ENCODE results near the gene EFNA3. TPM values are rescaled to one million over a fixed set of nuclear protein-coding genes. Genes with fewer than 3 reads are reported as not detected.

The EFNA3 gene
- polyA plus RNA-seq, 1 donor from 2014 or later: 12.2 TPM

- Histone ChIP-seq H4K20me1 (ENCODE audit: insufficient read depth) (peaks cover 27% of the 10 kb centered on the region), H3K9me2 (ENCODE audit: insufficient read depth, low read length) (no peaks in the 10 kb centered on the region), H3K27ac (ENCODE audit: low read length) (peak overlapping the region; percentile 96), H3K4me3 (ENCODE audit: low read length) (peak overlapping the region; percentile 99), H2AFZ (ENCODE audit: low read depth, low read length) (no peak overlapping the region), H3K4me2 (ENCODE audit: low read length) (peak overlapping the region; percentile 80), H3K79me2 (replicated peaks; ENCODE audit: insufficient read depth, low read length) (peaks cover 24% of the 10 kb centered on the region), H3K9me3 (ENCODE audit: low read length) (no peaks in the 10 kb centered on the region), H3F3A (ENCODE audit: insufficient read depth, low read length, poor library complexity, severe bottlenecking) (peaks cover 7% of the 10 kb centered on the region), H3K9ac (ENCODE audit: low read length) (peak overlapping the region; percentile 99), H3K36me3 (ENCODE audit: insufficient read depth, low read length) (no peaks in the 10 kb centered on the region), H3K27me3 (ENCODE audit: insufficient read depth, low read depth, low read length) (no peaks in the 10 kb centered on the region)
- TF ChIP-seq REST (IDR thresholded peaks at IDR 0.05; ENCODE audit: borderline replicate concordance) (no peak), TAF1 (IDR thresholded peaks at IDR 0.05; ENCODE audit: low read depth) (no peak), EP300 (conservative IDR thresholded peaks at IDR 0.05; ENCODE audit: poor library complexity, severe bottlenecking) (no peak), EZH2 (IDR thresholded peaks at IDR 0.05; ENCODE audit: borderline replicate concordance, insufficient read depth, low read length, poor library complexity, severe bottlenecking) (no peak), SMC3 (conservative IDR thresholded peaks at IDR 0.05; ENCODE audit: poor library complexity) (no peak), RAD21 (conservative IDR thresholded peaks at IDR 0.05) (no peak), MXI1 (conservative IDR thresholded peaks at IDR 0.05; ENCODE audit: poor library complexity, severe bottlenecking) (no peak), POLR2AphosphoS5 (IDR thresholded peaks at IDR 0.05) (no peak)
- TF ChIP-seq, protein P1, sequence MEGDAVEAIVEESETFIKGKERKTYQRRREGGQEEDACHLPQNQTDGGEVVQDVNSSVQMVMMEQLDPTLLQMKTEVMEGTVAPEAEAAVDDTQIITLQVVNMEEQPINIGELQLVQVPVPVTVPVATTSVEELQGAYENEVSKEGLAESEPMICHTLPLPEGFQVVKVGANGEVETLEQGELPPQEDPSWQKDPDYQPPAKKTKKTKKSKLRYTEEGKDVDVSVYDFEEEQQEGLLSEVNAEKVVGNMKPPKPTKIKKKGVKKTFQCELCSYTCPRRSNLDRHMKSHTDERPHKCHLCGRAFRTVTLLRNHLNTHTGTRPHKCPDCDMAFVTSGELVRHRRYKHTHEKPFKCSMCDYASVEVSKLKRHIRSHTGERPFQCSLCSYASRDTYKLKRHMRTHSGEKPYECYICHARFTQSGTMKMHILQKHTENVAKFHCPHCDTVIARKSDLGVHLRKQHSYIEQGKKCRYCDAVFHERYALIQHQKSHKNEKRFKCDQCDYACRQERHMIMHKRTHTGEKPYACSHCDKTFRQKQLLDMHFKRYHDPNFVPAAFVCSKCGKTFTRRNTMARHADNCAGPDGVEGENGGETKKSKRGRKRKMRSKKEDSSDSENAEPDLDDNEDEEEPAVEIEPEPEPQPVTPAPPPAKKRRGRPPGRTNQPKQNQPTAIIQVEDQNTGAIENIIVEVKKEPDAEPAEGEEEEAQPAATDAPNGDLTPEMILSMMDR (IDR thresholded peaks at IDR 0.05; ENCODE audit: poor library complexity, severe bottlenecking): no peak
Observed at GRCh38 chr1:155079210-155079486, 511 bp downstream of the EFNA3 start.

DNA sequence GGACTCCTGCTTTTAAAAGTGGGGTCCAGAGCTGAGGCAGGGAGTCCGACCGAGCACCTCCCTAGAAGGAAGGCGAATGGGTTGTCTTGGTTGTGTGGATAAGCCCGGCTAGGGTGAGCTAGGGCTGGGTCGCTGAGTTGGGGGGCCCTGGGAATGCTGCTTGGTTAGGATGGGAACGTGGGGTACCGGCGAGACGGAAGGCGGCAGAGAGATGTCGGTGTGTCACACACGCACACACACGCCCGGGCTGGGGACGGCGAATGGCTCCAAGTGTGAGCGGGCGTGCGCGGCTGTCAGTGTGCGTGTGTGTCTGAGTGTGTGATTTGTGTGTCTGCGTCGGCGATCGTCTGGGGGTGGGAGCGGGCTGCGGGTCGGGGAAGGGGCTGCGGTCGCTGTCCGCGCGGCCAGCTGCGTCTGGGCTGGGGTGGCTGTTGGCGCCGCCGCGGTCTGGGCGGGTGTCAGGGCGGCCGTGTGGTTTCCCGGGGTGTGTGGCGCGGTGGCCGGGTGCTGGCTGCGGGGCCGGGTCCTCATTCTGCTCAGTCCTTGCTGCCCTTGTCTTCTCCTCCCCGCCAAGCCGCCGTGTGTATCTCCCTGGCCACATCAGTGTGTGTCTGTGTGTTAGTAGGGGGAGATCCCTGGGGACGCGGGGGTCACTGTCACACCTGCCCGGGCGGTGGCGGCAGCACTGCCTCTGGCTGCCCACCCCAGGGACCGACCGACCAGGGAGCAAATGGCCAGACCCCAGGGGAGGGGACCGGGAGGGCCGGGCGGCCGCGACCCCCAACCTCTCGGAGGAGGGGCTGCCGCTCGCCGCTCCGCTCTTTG, 1.1 kb downstream of the EFNA3 start:
- Histone ChIP-seq H2AFZ (ENCODE audit: low read depth, low read length) (no peak overlapping the region), H3K27me3 (ENCODE audit: insufficient read depth, low read depth, low read length) (no peaks in the 10 kb centered on the region), H3K9me2 (ENCODE audit: insufficient read depth, low read length) (no peaks in the 10 kb centered on the region), H3K4me2 (ENCODE audit: low read length) (peak overlapping the region; percentile 80), H3K36me3 (ENCODE audit: insufficient read depth, low read length) (no peaks in the 10 kb centered on the region), H3K27ac (ENCODE audit: low read length) (peak overlapping the region; percentile 96), H3K79me2 (replicated peaks; ENCODE audit: insufficient read depth, low read length) (peaks cover 27% of the 10 kb centered on the region), H3K9me3 (ENCODE audit: low read length) (no peaks in the 10 kb centered on the region), H3K4me3 (ENCODE audit: low read length) (peak overlapping the region; percentile 99), H3K9ac (ENCODE audit: low read length) (peak overlapping the region; percentile 99), H4K20me1 (ENCODE audit: insufficient read depth) (peaks cover 29% of the 10 kb centered on the region), H3F3A (ENCODE audit: insufficient read depth, low read length, poor library complexity, severe bottlenecking) (peaks cover 7% of the 10 kb centered on the region)
- TF ChIP-seq RAD21 (conservative IDR thresholded peaks at IDR 0.05) (no peak), TAF1 (IDR thresholded peaks at IDR 0.05; ENCODE audit: low read depth) (peak; percentile 81), EZH2 (IDR thresholded peaks at IDR 0.05; ENCODE audit: borderline replicate concordance, insufficient read depth, low read length, poor library complexity, severe bottlenecking) (no peak), SMC3 (conservative IDR thresholded peaks at IDR 0.05; ENCODE audit: poor library complexity) (no peak), POLR2AphosphoS5 (IDR thresholded peaks at IDR 0.05) (peak; percentile 63), MXI1 (conservative IDR thresholded peaks at IDR 0.05; ENCODE audit: poor library complexity, severe bottlenecking) (peak; percentile 45), REST (IDR thresholded peaks at IDR 0.05; ENCODE audit: borderline replicate concordance) (peak; percentile 14), EP300 (conservative IDR thresholded peaks at IDR 0.05; ENCODE audit: poor library complexity, severe bottlenecking) (no peak)
- TF ChIP-seq, protein P1 (IDR thresholded peaks at IDR 0.05; ENCODE audit: poor library complexity, severe bottlenecking): peak; percentile 17

All from neural cell (in vitro differentiated cells).